IMR-90 (cell line): ENCODE data around the gene CEBPA. TPM values are rescaled to one million over a fixed set of nuclear protein-coding genes. Genes with fewer than 3 reads are reported as not detected.
A peak's percentile ranks its signal among the peaks of the same experiment; 100 is the strongest.

Experiments used
- ATAC-seq: fragments of 200-7000 bp; cut with Tn5 transposase; 2 replicates; pipeline ENCODE4 v1.9.1; 2020; ENCODE audit warnings: low read depth, mild to moderate bottlenecking, moderate library complexity
- BruUV-seq: library from RNA; stranded (reverse); fragments of 400-500 nt; replicated peaks from 2 replicates; lab custom pipeline; 2021; lab: Mats Ljungman, UMichigan
- CTCF ChIA-PET: fragments of 300-600 bp; formaldehyde crosslinking; extraction: SDS; loops from one replicate; lab custom pipeline; 2021; ENCODE audit warnings: antibody characterized with exemption; lab: Yijun Ruan, JAX
- POLR2A ChIA-PET: fragments of 300-600 bp; sonication (Branson Sonifier 250); formaldehyde crosslinking; loops from one replicate; lab custom pipeline; 2022; ENCODE audit warnings: antibody characterized with exemption; ENCODE audit not compliant: unreplicated experiment; lab: Charles Lee
- DNase-seq: peaks from one replicate; pipeline ENCODE4 v3.0.0; 2013
- H2AFZ ChIP-seq: replicated peaks from 2 replicates; pipeline ENCODE3; 2013; ENCODE audit warnings: low read length, mild to moderate bottlenecking; ENCODE audit not compliant: poor library complexity
- H2AK5ac ChIP-seq: 2 replicates; pipeline ENCODE4 v1.6.1; 2013; ENCODE audit warnings: low read depth, low read length, inconsistent platforms
- H2AK9ac ChIP-seq: replicated peaks from 2 replicates; pipeline ENCODE3; 2013; ENCODE audit warnings: mild to moderate bottlenecking, low read depth, low read length, moderate library complexity; ENCODE audit not compliant: poor library complexity
- H2BK120ac ChIP-seq: 2 replicates; pipeline ENCODE4 v1.6.1; 2013; ENCODE audit warnings: low read depth, low read length, inconsistent platforms
- H2BK15ac ChIP-seq: 3 replicates; pipeline ENCODE4 v1.6.1; 2013; ENCODE audit warnings: low read depth, low read length, inconsistent platforms
- H2BK20ac ChIP-seq: 2 replicates; pipeline ENCODE4 v1.6.1; 2013; ENCODE audit warnings: low read depth, mild to moderate bottlenecking, inconsistent platforms, low read length, moderate library complexity
- H2BK5ac ChIP-seq: 2 replicates; pipeline ENCODE4 v1.6.1; 2013; ENCODE audit warnings: mild to moderate bottlenecking, low read depth, low read length, inconsistent platforms; ENCODE audit not compliant: poor library complexity, severe bottlenecking
- H3K14ac ChIP-seq: replicated peaks from 2 replicates; pipeline ENCODE4 v1.6.1; 2013; ENCODE audit warnings: low read depth, low read length, inconsistent platforms
- H3K18ac ChIP-seq: 2 replicates; pipeline ENCODE4 v1.6.1; 2013; ENCODE audit warnings: low read depth, low read length, control low read depth
- H3K23ac ChIP-seq: 2 replicates; pipeline ENCODE4 v1.6.1; 2013; ENCODE audit warnings: low read depth, low read length, inconsistent platforms
- H3K27ac ChIP-seq: 2 replicates; pipeline ENCODE4 v1.5.1; 2013; ENCODE audit warnings: mild to moderate bottlenecking, control low read depth, low read length; ENCODE audit not compliant: insufficient read depth
- H3K27me3 ChIP-seq: 2 replicates; pipeline ENCODE4 v1.6.1; 2013; ENCODE audit warnings: low read length; ENCODE audit not compliant: control insufficient read depth, insufficient read depth
- H3K36me3 ChIP-seq: 2 replicates; pipeline ENCODE4 v1.6.1; 2013; ENCODE audit warnings: low read length, mixed read lengths; ENCODE audit not compliant: control insufficient read depth, insufficient read depth
- H3K4ac ChIP-seq: 2 replicates; pipeline ENCODE4 v1.6.1; 2013; ENCODE audit warnings: low read depth, low read length, inconsistent platforms
- H3K4me1 ChIP-seq: 2 replicates; pipeline ENCODE4 v1.6.1; 2013; ENCODE audit warnings: low read length, mixed read lengths; ENCODE audit not compliant: control insufficient read depth, insufficient read depth
- H3K4me2 ChIP-seq: 2 replicates; pipeline ENCODE4 v1.6.1; 2013; ENCODE audit warnings: low read depth, mild to moderate bottlenecking, control low read depth, low read length, moderate library complexity
- H3K4me3 ChIP-seq: 2 replicates; pipeline ENCODE4 v1.5.1; 2013; ENCODE audit warnings: low read depth, mild to moderate bottlenecking, control low read depth, low read length, moderate library complexity; ENCODE audit not compliant: insufficient read depth
- H3K56ac ChIP-seq: 2 replicates; pipeline ENCODE4 v1.6.1; 2013; ENCODE audit warnings: low read length, inconsistent platforms; ENCODE audit not compliant: insufficient read depth; ENCODE audit errors: extremely low read depth
- H3K79me1 ChIP-seq, 2 experiments: 2 replicates each; pipeline ENCODE4 v1.6.1; 2013; ENCODE audit warnings: low read length in 2 of 2, inconsistent platforms in 1 of 2, low read depth in 1 of 2
- H3K9ac ChIP-seq: 2 replicates; pipeline ENCODE4 v1.6.1; 2013; ENCODE audit warnings: low read depth, low read length, control low read depth
- H3K9me1 ChIP-seq: 2 replicates; pipeline ENCODE4 v1.6.1; 2013; ENCODE audit warnings: low read length, inconsistent platforms; ENCODE audit not compliant: insufficient read depth
- H3K9me3 ChIP-seq: 2 replicates; pipeline ENCODE4 v1.6.1; 2013; ENCODE audit warnings: low read length; ENCODE audit not compliant: control insufficient read depth, insufficient read depth
- H4K20me1 ChIP-seq: 2 replicates; pipeline ENCODE4 v1.6.1; 2013; ENCODE audit warnings: low read length, inconsistent platforms; ENCODE audit not compliant: insufficient read depth
- H4K5ac ChIP-seq: 2 replicates; pipeline ENCODE4 v1.6.1; 2013; ENCODE audit warnings: mild to moderate bottlenecking, low read depth, low read length, control low read depth
- H4K8ac ChIP-seq, 2 experiments: 2 replicates each; pipeline ENCODE4 v1.6.1; 2013; ENCODE audit warnings: low read depth in 2 of 2, low read length in 2 of 2, control low read depth in 1 of 2, inconsistent platforms in 1 of 2
- H4K91ac ChIP-seq: 2 replicates; pipeline ENCODE4 v1.6.1; 2013; ENCODE audit warnings: low read depth, low read length, inconsistent platforms; ENCODE audit not compliant: insufficient read depth
- CEBPB ChIP-seq: IDR thresholded peaks from 2 replicates; pipeline ENCODE4 v1.6.1; 2012; ENCODE audit warnings: low read depth, low read length, improper control_type of control experiment
- RCOR1 ChIP-seq: IDR thresholded peaks from 2 replicates; pipeline ENCODE4 v1.6.1; 2012; ENCODE audit warnings: mild to moderate bottlenecking, low read length, improper control_type of control experiment; ENCODE audit not compliant: insufficient replicate concordance
- dilution Hi-C: fragments of 300-500 bp; cut with HindIII; formaldehyde crosslinking; loops from one replicate; pipeline ENCODE4 v1.14.3; 2018; ENCODE audit warnings: low sequenced_read_pairs; ENCODE audit not compliant: unreplicated experiment
- in situ Hi-C: fragments of 300-500 bp; cut with MboI; formaldehyde crosslinking; loops from 3 replicates; pipeline ENCODE4 v1.14.3; 2019; ENCODE audit warnings: low sequenced_read_pairs, inconsistent platforms, mixed read lengths
- intact Hi-C: fragments of 100-400 bp; cut with micrococcal nuclease; formaldehyde crosslinking; loops from 2 replicates; pipeline ENCODE4 v1.10.0; 2022
- polyA plus RNA-seq, 3 experiments: library from polyadenylated mRNA; depleted of rRNA; stranded (reverse); fragments of >200 nt; gene quantifications; 2 replicates each; pipeline ENCODE4 v1.2.3, GENCODE V29; 2012; ENCODE audit warnings: low replicate concordance in 1 of 3
- total RNA-seq: library from RNA; depleted of rRNA; stranded (reverse); fragments of >200 nt; gene quantifications from 2 replicates; pipeline ENCODE4 v1.2.3, GENCODE V29; 2012

The CEBPA gene
- total and polyA plus RNA-seq, 2 of the 4 experiments (the other 2 are of a cell fraction): under 0.01 to 0.09 TPM

- H3K18ac ChIP-seq: no peak overlapping the region
- no peaks in the 10 kb centered on the region for H3K36me3 ChIP-seq
- in situ Hi-C loops: no loop called here
- BruUV-seq: no TSS peak
- no peak overlapping the region for H2AK5ac ChIP-seq
- no peak overlapping the region for H2AFZ ChIP-seq
- H3K4me1 ChIP-seq: no peaks in the 10 kb centered on the region
- no peaks in the 10 kb centered on the region for H3K9me1 ChIP-seq
- CTCF ChIA-PET: interaction anchor here (0.6 kb wide), 1 partner anchor 432 kb away, joined by 3 read pairs; no protein-coding TSS in a partner anchor
- no peak overlapping the region for H4K5ac ChIP-seq
- H4K20me1 ChIP-seq: no peaks in the 10 kb centered on the region
- ATAC-seq: no peak
- H3K4me3 ChIP-seq: no peak overlapping the region
- H3K27me3 ChIP-seq: peaks cover 5% of the 10 kb centered on the region
- TF ChIP-seq CEBPB: peak; percentile 30
- no peak for TF ChIP-seq RCOR1
- no peak overlapping the region for H2BK20ac ChIP-seq
- no peak overlapping the region for H2BK120ac ChIP-seq
- no peak overlapping the region for H3K4me2 ChIP-seq
- no peaks in the 10 kb centered on the region for H3K9me3 ChIP-seq
- intact Hi-C loops: no loop called here
- POLR2A ChIA-PET: no interaction called here
- H3K23ac ChIP-seq: no peak overlapping the region
- H3K4ac ChIP-seq: no peak overlapping the region
- no peak overlapping the region for H3K9ac ChIP-seq
- no peak overlapping the region for H4K8ac ChIP-seq
- H2BK5ac ChIP-seq: no peak overlapping the region
- H3K14ac ChIP-seq: no peak overlapping the region
- H2AK9ac ChIP-seq: no peak overlapping the region
- H4K91ac ChIP-seq: no peak overlapping the region
- H3K79me1 ChIP-seq: no peaks in the 10 kb centered on the region
- H3K27ac ChIP-seq: no peak overlapping the region
- H3K56ac ChIP-seq: no peak overlapping the region
- DNase-seq: no peak
- dilution Hi-C loops: no loop called here
- no peak overlapping the region for H2BK15ac ChIP-seq
Measured at GRCh38 chr19:33346665-33347064, 44.3 kb upstream of the CEBPA start.
